Gastrocnemius medialis (tissue), 4 donors: ENCODE data around the gene CRIP3. TPM values are rescaled to one million over a fixed set of nuclear protein-coding genes. Genes with fewer than 3 reads are reported as not detected.

Experiments
- ATAC-seq, 2 donors: fragments of 150-250 bp; one replicate each; pipeline ENCODE4 v1.9.1; 2016
- DNase-seq, 2 donors: peaks; one replicate each; pipeline ENCODE4 v3.0.0-alpha.2; 2019
- H3K27ac ChIP-seq, 4 donors: fragments of 200-600 bp; sonication (generic); 1 replicate in 1 of 4; 2 replicates in 3 of 4; pipeline ENCODE4 v1.5.1; 2016 to 2018; ENCODE audit warnings: mild to moderate bottlenecking in 2 of 4, moderate library complexity in 1 of 4
- H3K27me3 ChIP-seq, 3 donors: fragments of 200-600 bp; sonication (generic) in 2 of 3; 1 replicate in 1 of 3; 2 replicates in 2 of 3; pipeline versions ENCODE4 v1.5.1 to v1.6.0; 2016 to 2019; ENCODE audit warnings: mild to moderate bottlenecking in 1 of 3, moderate library complexity in 1 of 3
- H3K36me3 ChIP-seq, 2 donors: fragments of 200-600 bp; sonication (generic) in 1 of 2; one replicate each; pipeline ENCODE4 v1.5.1; 2017 to 2018
- H3K4me1 ChIP-seq, 2 donors: fragments of 200-600 bp; sonication (generic) in 1 of 2; one replicate each; pipeline ENCODE4 v1.5.1; 2016 to 2017; ENCODE audit warnings: mild to moderate bottlenecking in 2 of 2
- H3K4me3 ChIP-seq, 4 donors: fragments of 200-600 bp; sonication (generic) in 3 of 4; 1 replicate in 1 of 4; 2 replicates in 3 of 4; pipeline ENCODE4 v1.5.1; 2016 to 2019; ENCODE audit warnings: mild to moderate bottlenecking in 2 of 4
- H3K9me3 ChIP-seq, 3 donors: fragments of 200-600 bp; sonication (generic) in 2 of 3; 1 replicate in 1 of 3; 2 replicates in 2 of 3; pipeline ENCODE4 v1.5.1; 2016 to 2019
- POLR2A ChIP-seq, 2 donors: fragments of 450-650 bp; IDR thresholded peaks; one replicate each; pipeline ENCODE4 v1.6.1; 2017; ENCODE audit warnings: antibody characterized with exemption in 2 of 2, mild to moderate bottlenecking in 2 of 2, moderate library complexity in 2 of 2
- in situ Hi-C, 4 donors: fragments of 200-750 bp; cut with MboI; loops; one replicate each; pipeline versions ENCODE4 v1.15.0 to v1.8.0; 2017; ENCODE audit warnings: low sequenced_read_pairs in 4 of 4
- intact Hi-C: fragments of 100-400 bp; cut with DNase I; formaldehyde crosslinking; loops from one replicate; pipeline ENCODE4 v1.15.1; 2023; ENCODE audit warnings: low total_unique reads
- total RNA-seq, 4 donors: library from RNA; depleted of rRNA; stranded (reverse); fragments of >200 nt; gene quantifications; one replicate each; pipeline versions ENCODE4 v1.1.0 to v1.2.3, GENCODE V29; 2016
- TF ChIP-seq, protein P1 (sequence below), 5 experiments: fragments of 450-650 bp in 3 of 5; fragments of 200-600 bp in 2 of 5; sonication (generic) in 2 of 5; IDR thresholded peaks in 4 of 5; conservative IDR thresholded peaks in 1 of 5; 1 replicate in 4 of 5; 2 replicates in 1 of 5; pipeline ENCODE4 v1.5.1; 2016 to 2019; ENCODE audit warnings: antibody characterized with exemption in 5 of 5, mild to moderate bottlenecking in 3 of 5, moderate library complexity in 3 of 5

The CRIP3 gene
- total RNA-seq, 4 donors from 2014 or later: 0.68 TPM; not detected in 3

DNA sequence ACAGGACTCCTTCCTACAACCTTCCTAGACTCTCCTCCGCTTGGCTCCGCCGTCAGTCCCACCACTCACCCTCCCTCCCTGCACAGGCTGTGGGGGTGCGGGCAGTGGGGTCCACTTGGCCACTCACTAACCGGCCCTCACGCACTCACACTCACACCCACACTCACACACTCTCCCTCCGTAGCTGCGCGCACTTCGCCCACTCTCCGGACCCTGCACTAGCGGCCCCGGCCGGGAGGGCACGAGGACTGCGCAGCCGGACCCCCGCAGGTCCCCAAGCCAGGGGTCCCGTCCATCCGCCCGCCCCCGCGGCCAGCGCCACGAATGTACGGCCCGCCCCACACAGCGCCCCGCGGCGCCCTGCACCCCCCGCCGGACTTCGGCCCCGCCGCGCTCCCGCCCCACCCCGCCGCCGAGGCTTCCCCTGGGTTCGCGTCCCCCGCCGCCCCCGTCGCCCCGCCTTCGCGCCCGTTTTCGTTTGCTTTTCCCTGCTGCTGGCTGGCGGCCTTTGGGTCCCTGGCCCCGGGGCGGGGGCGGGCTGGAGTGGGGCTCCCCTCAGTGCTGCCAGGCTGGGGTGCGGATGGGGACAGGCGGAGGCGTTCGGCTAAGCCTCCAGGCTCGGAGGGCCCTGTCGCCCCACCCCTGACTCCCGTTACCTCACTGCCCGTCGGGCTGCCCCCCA, 33.6 kb downstream of the CRIP3 start:
- Histone ChIP-seq H3K4me1 (peaks cover 0 to 5% of the 10 kb centered on the region in 2 donors), H3K36me3 (no peaks in the 10 kb centered on the region), H3K9me3 (no peaks in the 10 kb centered on the region), H3K27me3 (peaks cover 24 to 34% (median 32%) of the 10 kb centered on the region in 3 donors), H3K4me3 (peak overlapping the region; percentile 41 to 54 (median 50)), H3K27ac (no peak overlapping the region)
- intact Hi-C loops: no loop called here
- in situ Hi-C loops: no loop called here
- ATAC-seq (no peak), DNase-seq (no peak)
- no peak for TF ChIP-seq POLR2A (IDR thresholded peaks at IDR 0.05)
- TF ChIP-seq, protein P1, sequence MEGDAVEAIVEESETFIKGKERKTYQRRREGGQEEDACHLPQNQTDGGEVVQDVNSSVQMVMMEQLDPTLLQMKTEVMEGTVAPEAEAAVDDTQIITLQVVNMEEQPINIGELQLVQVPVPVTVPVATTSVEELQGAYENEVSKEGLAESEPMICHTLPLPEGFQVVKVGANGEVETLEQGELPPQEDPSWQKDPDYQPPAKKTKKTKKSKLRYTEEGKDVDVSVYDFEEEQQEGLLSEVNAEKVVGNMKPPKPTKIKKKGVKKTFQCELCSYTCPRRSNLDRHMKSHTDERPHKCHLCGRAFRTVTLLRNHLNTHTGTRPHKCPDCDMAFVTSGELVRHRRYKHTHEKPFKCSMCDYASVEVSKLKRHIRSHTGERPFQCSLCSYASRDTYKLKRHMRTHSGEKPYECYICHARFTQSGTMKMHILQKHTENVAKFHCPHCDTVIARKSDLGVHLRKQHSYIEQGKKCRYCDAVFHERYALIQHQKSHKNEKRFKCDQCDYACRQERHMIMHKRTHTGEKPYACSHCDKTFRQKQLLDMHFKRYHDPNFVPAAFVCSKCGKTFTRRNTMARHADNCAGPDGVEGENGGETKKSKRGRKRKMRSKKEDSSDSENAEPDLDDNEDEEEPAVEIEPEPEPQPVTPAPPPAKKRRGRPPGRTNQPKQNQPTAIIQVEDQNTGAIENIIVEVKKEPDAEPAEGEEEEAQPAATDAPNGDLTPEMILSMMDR (IDR thresholded peaks at IDR 0.05 in 4 of 5, conservative IDR thresholded peaks at IDR 0.05 in 1 of 5): no peak

DNA sequence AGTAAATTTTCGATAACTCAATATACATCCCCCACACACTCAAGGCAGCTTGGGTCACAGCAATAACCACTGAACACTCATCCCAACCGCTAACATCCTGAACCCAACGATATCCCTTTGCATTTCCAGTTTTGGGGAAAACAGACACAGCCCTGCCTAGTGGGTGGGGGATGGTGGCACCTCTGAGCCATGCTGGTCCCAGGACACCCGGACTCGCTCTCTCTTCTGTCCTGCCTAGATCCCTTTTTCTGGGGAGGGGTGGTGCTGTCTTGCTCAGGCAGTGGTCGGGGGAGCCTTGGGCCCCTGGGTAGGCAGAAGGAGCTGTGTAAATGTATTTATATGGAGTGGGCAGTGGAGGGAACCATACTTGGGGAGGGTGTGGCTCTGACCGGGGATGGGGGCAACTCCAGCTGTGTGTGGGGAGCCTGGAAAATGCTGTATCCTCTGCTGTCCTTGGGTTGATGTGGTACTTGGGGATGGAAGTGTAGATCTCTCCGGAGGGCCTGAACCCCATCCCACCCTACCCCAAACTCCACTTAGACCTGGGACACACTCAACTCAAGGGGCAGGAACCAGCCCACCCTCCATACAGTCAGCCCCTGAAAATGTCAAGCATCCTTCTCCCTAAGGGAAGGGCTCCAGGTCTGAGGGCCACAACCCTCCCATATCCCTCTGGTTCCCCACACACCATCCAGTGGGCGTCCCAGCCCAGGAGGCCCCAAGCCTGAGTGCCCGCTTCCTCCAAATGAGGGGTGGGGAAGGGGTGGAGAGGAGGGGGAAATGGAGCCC, 34.3 kb downstream of the CRIP3 start:
- H3K27ac ChIP-seq: no peak overlapping the region
- intact Hi-C loops: no loop called here
- DNase-seq (no peak), ATAC-seq (no peak)
- in situ Hi-C loops: no loop called here
- H3K27me3 ChIP-seq: peaks cover 26 to 41% (median 39%) of the 10 kb centered on the region in 3 donors
- H3K4me1 ChIP-seq: peaks cover 0 to 11% of the 10 kb centered on the region in 2 donors
- H3K4me3 ChIP-seq: no peak overlapping the region
- no peaks in the 10 kb centered on the region for H3K9me3 ChIP-seq
- no peak for TF ChIP-seq POLR2A (IDR thresholded peaks at IDR 0.05)
- TF ChIP-seq, protein P1 (IDR thresholded peaks at IDR 0.05 in 4 of 5, conservative IDR thresholded peaks at IDR 0.05 in 1 of 5): no peak
- H3K36me3 ChIP-seq: no peaks in the 10 kb centered on the region

DNA sequence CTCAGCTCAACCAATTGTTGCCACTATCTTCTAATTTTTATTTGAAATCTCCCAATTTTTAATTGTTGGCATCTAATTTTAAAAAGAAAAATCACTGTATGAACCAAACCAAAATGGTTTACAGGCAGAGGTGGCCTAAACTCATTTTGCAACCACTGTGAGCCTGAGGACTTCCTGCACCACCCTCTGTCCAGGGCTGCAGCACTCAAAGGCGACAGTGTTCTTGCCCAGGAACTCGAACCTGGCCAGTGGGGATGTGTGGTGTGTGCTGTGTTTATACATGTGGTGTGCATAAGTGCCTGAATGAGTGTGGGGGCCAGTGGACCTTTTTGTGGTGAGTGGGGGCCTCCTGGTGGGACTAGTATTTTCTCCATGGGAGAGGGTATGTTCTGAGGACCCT, 34.9 kb downstream of the CRIP3 start:
- in situ Hi-C loops (no loop called here), intact Hi-C loops (no loop called here)
- H3K9me3 ChIP-seq: no peaks in the 10 kb centered on the region
- H3K36me3 ChIP-seq: no peaks in the 10 kb centered on the region
- no peak for DNase-seq
- H3K4me3 ChIP-seq: no peak overlapping the region
- no peak overlapping the region for H3K27ac ChIP-seq
- ATAC-seq: no peak
- H3K27me3 ChIP-seq: peaks cover 31 to 45% (median 41%) of the 10 kb centered on the region in 3 donors
- peaks cover 0 to 13% of the 10 kb centered on the region in 2 donors for H3K4me1 ChIP-seq
- TF ChIP-seq POLR2A (IDR thresholded peaks at IDR 0.05): no peak
- TF ChIP-seq, protein P1 (IDR thresholded peaks at IDR 0.05 in 4 of 5, conservative IDR thresholded peaks at IDR 0.05 in 1 of 5): no peak

DNA sequence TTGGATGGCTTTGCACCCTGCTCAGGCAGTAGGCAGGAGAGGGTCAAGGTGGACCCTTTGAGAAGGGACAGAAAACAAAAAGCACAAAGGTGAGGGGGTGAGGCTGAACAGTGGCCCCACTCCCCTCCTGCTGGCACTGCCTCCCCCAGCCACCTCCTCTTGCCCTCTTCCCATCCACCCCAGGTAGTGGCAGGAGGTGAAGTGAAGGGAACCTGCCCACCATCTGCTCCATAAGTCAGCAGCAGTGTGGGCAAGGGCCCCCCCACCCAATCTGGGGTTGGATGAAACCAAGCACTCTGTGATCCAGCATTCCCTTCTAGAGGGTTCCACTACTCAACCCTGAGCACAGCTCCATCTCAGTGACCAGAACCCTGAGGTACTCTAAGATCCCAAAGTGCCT, 36.7 kb downstream of the CRIP3 start:
- H3K27me3 ChIP-seq: peaks cover 31 to 44% (median 41%) of the 10 kb centered on the region in 3 donors
- no peak for TF ChIP-seq POLR2A (IDR thresholded peaks at IDR 0.05)
- TF ChIP-seq, protein P1 (IDR thresholded peaks at IDR 0.05 in 4 of 5, conservative IDR thresholded peaks at IDR 0.05 in 1 of 5): no peak
- no peak overlapping the region for H3K4me3 ChIP-seq
- ATAC-seq (no peak), DNase-seq (no peak)
- intact Hi-C loops (no loop called here), in situ Hi-C loops (no loop called here)
- H3K9me3 ChIP-seq: no peaks in the 10 kb centered on the region
- no peaks in the 10 kb centered on the region for H3K36me3 ChIP-seq
- H3K4me1 ChIP-seq: peaks cover 0 to 13% of the 10 kb centered on the region in 2 donors
- H3K27ac ChIP-seq: no peak overlapping the region
